Duodenal mucosa (tissue), 2 donors: ENCODE measurements around the gene UNC5B.

Experiments
- H3K27ac ChIP-seq: one replicate; pipeline ENCODE4 v1.7.0; 2013; ENCODE audit warnings: low read depth, low read length
- H3K27me3 ChIP-seq, 2 donors: one replicate each; pipeline ENCODE4 v1.7.0; 2013; ENCODE audit warnings: low read length in 2 of 2, control low read depth in 1 of 2; ENCODE audit not compliant: insufficient read depth in 2 of 2, control insufficient read depth in 1 of 2
- H3K36me3 ChIP-seq, 2 donors: one replicate each; pipeline ENCODE4 v1.7.0; 2013; ENCODE audit warnings: low read length in 2 of 2, control low read depth in 1 of 2; ENCODE audit not compliant: insufficient read depth in 2 of 2, control insufficient read depth in 1 of 2
- H3K4me1 ChIP-seq, 2 donors: one replicate each; pipeline ENCODE4 v1.7.0; 2013; ENCODE audit warnings: low read length in 2 of 2, control low read depth in 1 of 2; ENCODE audit not compliant: insufficient read depth in 2 of 2, control insufficient read depth in 1 of 2
- H3K4me3 ChIP-seq, 2 donors: one replicate each; pipeline ENCODE4 v1.7.0; 2013; ENCODE audit warnings: low read length in 2 of 2, low read depth in 1 of 2
- H3K9ac ChIP-seq, 2 donors: one replicate each; pipeline ENCODE4 v1.7.0; 2013; ENCODE audit warnings: low read length in 2 of 2, low read depth in 1 of 2
- H3K9me3 ChIP-seq, 2 donors: one replicate each; pipeline ENCODE4 v1.7.0; 2013; ENCODE audit warnings: low read length in 2 of 2, control low read depth in 1 of 2; ENCODE audit not compliant: control insufficient read depth in 1 of 2

Gene UNC5B

GRCh38 chr10:71258446-71259145, 46.2 kb downstream of the UNC5B start:
- Histone ChIP-seq H3K4me3 (no peak overlapping the region), H3K9me3 (no peaks in the 10 kb centered on the region), H3K9ac (no peak overlapping the region), H3K4me1 (peaks cover 37 to 39% of the 10 kb centered on the region in 2 donors), H3K36me3 (no peaks in the 10 kb centered on the region), H3K27ac (no peak overlapping the region), H3K27me3 (no peaks in the 10 kb centered on the region)

DNA sequence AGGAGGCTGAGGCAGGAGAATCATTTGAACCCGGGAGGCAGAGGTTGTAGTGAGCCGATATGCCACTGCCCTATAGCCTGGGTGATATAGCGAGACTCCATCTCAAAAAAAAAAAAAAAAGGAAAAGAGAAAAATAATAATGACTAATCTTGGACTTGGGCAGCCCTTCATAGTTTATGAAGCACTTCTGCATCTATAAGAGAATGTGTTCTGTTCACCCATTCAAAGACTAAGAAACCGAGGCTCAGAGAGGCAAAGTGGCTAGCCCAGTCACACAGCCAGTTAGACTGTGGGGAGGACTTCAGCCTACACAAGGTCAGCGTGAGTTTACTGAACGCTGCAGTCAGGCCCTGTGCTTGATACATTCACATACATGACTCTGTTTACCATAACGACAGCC, 46.9 kb downstream of the UNC5B start:
- H3K27me3 ChIP-seq = no peaks in the 10 kb centered on the region
- H3K9ac ChIP-seq = no peak overlapping the region
- no peaks in the 10 kb centered on the region for H3K9me3 ChIP-seq
- H3K4me3 ChIP-seq = no peak overlapping the region
- H3K36me3 ChIP-seq = no peaks in the 10 kb centered on the region
- no peak overlapping the region for H3K27ac ChIP-seq
- peaks cover 31 to 36% of the 10 kb centered on the region in 2 donors for H3K4me1 ChIP-seq

DNA sequence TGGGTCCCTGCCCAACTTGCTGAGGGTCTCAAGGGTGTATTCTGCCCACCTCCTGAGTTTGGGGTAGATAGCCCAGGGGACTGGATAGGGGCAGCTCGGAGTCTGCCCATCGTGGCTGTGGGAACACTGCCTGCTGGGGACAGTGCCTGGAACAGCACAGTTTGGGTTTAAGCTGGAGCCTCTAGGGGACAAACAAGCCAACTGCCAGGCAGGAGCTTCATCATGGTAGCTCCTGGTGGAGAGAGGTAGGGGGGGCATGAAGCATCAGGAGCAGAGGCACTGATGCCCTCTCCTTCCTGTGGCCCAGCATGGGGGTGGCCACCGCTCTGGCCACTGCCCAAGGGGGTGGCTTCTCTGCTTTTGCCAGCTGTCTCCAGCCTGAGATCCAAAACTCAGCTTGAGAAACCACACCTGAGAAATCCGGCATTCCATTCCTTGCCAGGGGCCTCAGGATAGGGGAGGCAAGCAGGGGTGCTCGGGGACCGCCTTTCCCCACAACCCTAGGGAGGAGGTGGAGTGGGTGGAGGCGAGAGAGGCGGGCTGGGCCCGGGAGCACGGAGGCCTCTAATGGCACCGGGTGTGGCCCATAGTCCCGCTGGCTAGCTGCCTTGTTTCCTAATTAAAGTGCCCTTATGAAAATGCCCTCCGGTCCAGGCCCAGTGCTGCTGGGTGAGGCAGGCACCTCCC, 47.6 kb downstream of the UNC5B start:
- peak overlapping the region in 1 of 2 donors; percentile 9 for H3K4me3 ChIP-seq
- no peaks in the 10 kb centered on the region for H3K9me3 ChIP-seq
- no peak overlapping the region for H3K27ac ChIP-seq
- H3K9ac ChIP-seq = no peak overlapping the region
- H3K36me3 ChIP-seq = no peaks in the 10 kb centered on the region
- no peaks in the 10 kb centered on the region for H3K27me3 ChIP-seq
- peaks cover 31 to 35% of the 10 kb centered on the region in 2 donors for H3K4me1 ChIP-seq

GRCh38 chr10:71260622-71261325, 48.4 kb downstream of the UNC5B start:
- no peak overlapping the region for H3K9ac ChIP-seq
- no peaks in the 10 kb centered on the region for H3K27me3 ChIP-seq
- no peak overlapping the region for H3K27ac ChIP-seq
- H3K9me3 ChIP-seq = no peaks in the 10 kb centered on the region
- H3K4me1 ChIP-seq = peaks cover 26 to 30% of the 10 kb centered on the region in 2 donors
- no peaks in the 10 kb centered on the region for H3K36me3 ChIP-seq
- H3K4me3 ChIP-seq = no peak overlapping the region

GRCh38 chr10:71262027-71262426, 49.7 kb downstream of the UNC5B start:
- Histone ChIP-seq H3K27ac (no peak overlapping the region), H3K27me3 (no peaks in the 10 kb centered on the region), H3K4me3 (no peak overlapping the region), H3K9me3 (no peaks in the 10 kb centered on the region), H3K4me1 (peaks cover 13 to 25% of the 10 kb centered on the region in 2 donors), H3K36me3 (no peaks in the 10 kb centered on the region), H3K9ac (no peak overlapping the region)

GRCh38 chr10:71262817-71263216, 50.4 kb downstream of the UNC5B start:
- H3K27me3 ChIP-seq = no peaks in the 10 kb centered on the region
- no peak overlapping the region for H3K9ac ChIP-seq
- H3K36me3 ChIP-seq = no peaks in the 10 kb centered on the region
- H3K4me3 ChIP-seq = no peak overlapping the region
- H3K4me1 ChIP-seq = peaks cover 10 to 20% of the 10 kb centered on the region in 2 donors
- H3K9me3 ChIP-seq = no peaks in the 10 kb centered on the region
- no peak overlapping the region for H3K27ac ChIP-seq

GRCh38 chr10:71263376-71263775, 51.0 kb downstream of the UNC5B start:
- Histone ChIP-seq H3K4me3 (no peak overlapping the region), H3K9me3 (no peaks in the 10 kb centered on the region), H3K36me3 (no peaks in the 10 kb centered on the region), H3K9ac (no peak overlapping the region), H3K4me1 (peaks cover 10 to 20% of the 10 kb centered on the region in 2 donors), H3K27me3 (no peaks in the 10 kb centered on the region), H3K27ac (no peak overlapping the region)

GRCh38 chr10:71264345-71265200, 52.2 kb downstream of the UNC5B start:
- H3K36me3 ChIP-seq = no peaks in the 10 kb centered on the region
- no peak overlapping the region for H3K9ac ChIP-seq
- H3K4me3 ChIP-seq = no peak overlapping the region
- peaks cover 10 to 19% of the 10 kb centered on the region in 2 donors for H3K4me1 ChIP-seq
- no peaks in the 10 kb centered on the region for H3K27me3 ChIP-seq
- no peak overlapping the region for H3K27ac ChIP-seq
- H3K9me3 ChIP-seq = no peaks in the 10 kb centered on the region

DNA sequence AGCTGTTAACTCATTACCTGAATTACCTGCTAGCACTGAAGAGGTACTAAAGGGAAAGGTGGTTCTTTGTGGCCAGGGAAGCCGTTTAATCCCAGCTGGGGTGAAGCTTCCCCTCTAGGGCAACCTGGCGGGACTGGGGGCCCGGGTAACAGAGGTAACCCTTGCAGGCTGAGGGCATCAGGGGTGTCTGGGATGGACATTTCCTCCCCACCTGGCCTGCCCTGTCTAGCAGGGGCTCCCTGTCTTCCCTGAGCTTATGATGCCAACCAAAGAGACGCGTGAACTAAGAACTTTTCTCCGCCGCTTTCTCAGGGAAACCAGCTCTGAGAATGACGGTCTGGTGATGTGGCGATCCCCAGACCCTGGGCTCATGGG, 52.8 kb downstream of the UNC5B start:
- H3K4me3 ChIP-seq = no peak overlapping the region
- no peak overlapping the region for H3K9ac ChIP-seq
- no peaks in the 10 kb centered on the region for H3K9me3 ChIP-seq
- H3K27ac ChIP-seq = no peak overlapping the region
- H3K27me3 ChIP-seq = no peaks in the 10 kb centered on the region
- no peaks in the 10 kb centered on the region for H3K36me3 ChIP-seq
- peaks cover 3 to 13% of the 10 kb centered on the region in 2 donors for H3K4me1 ChIP-seq
